ENCODE results near the gene MS4A6A. TPM values are rescaled to one million over a fixed set of nuclear protein-coding genes. Genes with fewer than 3 reads are reported as not detected.
"Not testable (repeated sequence)": the region's sequence is repeated elsewhere in the genome, so short reads cannot be mapped to it uniquely, and the experiment has no call there.

Gene MS4A6A
- total RNA-seq, 8 experiments from 2014 or later: 0.13 to 1.6 (median 0.36) TPM; not detected in 3

DNA sequence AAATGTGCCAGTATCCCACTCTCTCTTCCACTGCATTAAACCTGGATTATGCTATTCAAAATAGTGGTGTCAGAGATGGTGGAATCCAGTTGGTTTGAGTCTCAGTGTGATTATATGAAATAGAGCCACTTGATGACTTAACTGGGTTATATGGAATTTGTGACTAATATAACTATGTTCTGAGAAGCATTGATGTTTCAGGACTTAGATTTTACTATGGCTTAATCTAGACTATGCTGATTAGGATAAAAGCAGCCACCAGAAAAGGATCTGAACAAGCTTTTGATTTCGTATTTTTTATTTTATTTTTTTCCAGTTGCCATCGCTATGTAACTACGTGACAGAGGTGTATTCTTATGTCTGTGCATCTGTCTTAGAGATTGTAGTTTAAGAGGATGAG, 39.1 kb downstream of the MS4A6A start:
- peak in 1 of 8 experiments; percentile 19 for ATAC-seq (replicated peaks in 6 of 8)
- H3K27ac ChIP-seq: no peak overlapping the region
- H3K4me3 ChIP-seq: no peak overlapping the region
- in situ Hi-C loops (cut with MboI; ENCODE audit: low pct_unique_long_range_greater_than_20kb in 2 of 9, low sequenced_read_pairs in 9 of 9, unreplicated experiment in 9 of 9): loop anchor here in 3 of 9 experiments (25.0 kb wide), 2 partner anchors 94 to 331 kb away; partner anchors contain the start of genes MRPL16 (in 2 of the 3) and MS4A4E (in 1 of the 3)
- WGBS, 10 experiments: 10 to 92% (median 74%) methylated on average over 1 to 3 of the region's 3 CpGs
- H3K4me1 ChIP-seq (replicated peaks in 1 of 2): no peaks in the 10 kb centered on the region

- 0 to 20% (median 0%) methylated on average over 1 of the region's 1 CpG; no CpG with 5 or more reads in 6 of the 10 experiments for whole genome bisulfite sequencing, 10 experiments
- Histone ChIP-seq H3K4me3 (no peak overlapping the region), H3K27ac (no peak overlapping the region), H3K4me1 (replicated peaks in 1 of 2) (no peaks in the 10 kb centered on the region)
- ATAC-seq (replicated peaks in 6 of 8): no peak
- in situ Hi-C loops (cut with MboI; ENCODE audit: low pct_unique_long_range_greater_than_20kb in 2 of 9, low sequenced_read_pairs in 9 of 9, unreplicated experiment in 9 of 9): loop anchor here in 4 of 9 experiments (10.0 to 25.0 kb wide), 3 partner anchors 103 to 322 kb away; partner anchors contain the start of genes MRPL16 (in 2 of the 4) and MS4A4E (in 1 of the 4)
Observed at GRCh38 chr11:60133917-60134316, 49.0 kb downstream of the MS4A6A start.

DNA sequence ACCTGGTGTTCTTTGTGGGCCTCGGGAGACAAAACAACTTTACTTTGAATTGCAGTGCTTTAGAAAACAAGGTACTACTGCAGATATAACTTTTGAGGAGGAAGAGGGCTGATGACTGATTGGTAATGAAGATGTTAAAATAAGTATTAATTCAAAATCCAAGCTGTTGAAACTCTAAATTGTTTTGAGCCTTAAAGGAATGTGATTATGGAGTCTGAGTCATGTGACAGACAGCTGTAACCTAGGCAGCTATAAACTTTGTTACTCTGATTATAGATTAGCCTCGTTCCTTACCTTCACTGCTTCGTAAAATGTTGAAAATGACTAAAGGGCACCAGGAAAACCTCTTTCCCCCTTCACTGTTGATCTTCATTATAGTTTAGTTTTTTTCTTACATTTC, 51.0 kb downstream of the MS4A6A start:
- in situ Hi-C loops (cut with MboI; ENCODE audit: low pct_unique_long_range_greater_than_20kb in 2 of 9, low sequenced_read_pairs in 9 of 9, unreplicated experiment in 9 of 9): loop anchor here in 4 of 9 experiments (10.0 to 25.0 kb wide), 3 partner anchors 105 to 320 kb away; partner anchors contain the start of genes MRPL16 (in 2 of the 4) and MS4A4E (in 1 of the 4)
- ATAC-seq (replicated peaks in 6 of 8): no peak
- 0 to 90% (median 63%) methylated on average over 1 to 3 of the region's 3 CpGs; no CpG with 5 or more reads in 1 of the 10 experiments for WGBS, 10 experiments
- Histone ChIP-seq H3K4me1 (replicated peaks in 1 of 2) (no peaks in the 10 kb centered on the region), H3K27ac (no peak overlapping the region), H3K4me3 (no peak overlapping the region)

- ATAC-seq (replicated peaks in 6 of 8): peak; percentile 53 to 89 (median 70)
- Histone ChIP-seq H3K27ac (no peak overlapping the region), H3K4me1 (replicated peaks in 1 of 2) (no peaks in the 10 kb centered on the region), H3K4me3 (no peak overlapping the region)
- in situ Hi-C loops (cut with MboI; ENCODE audit: low pct_unique_long_range_greater_than_20kb in 2 of 9, low sequenced_read_pairs in 9 of 9, unreplicated experiment in 9 of 9): loop anchor here in 4 of 9 experiments (10.0 to 25.0 kb wide), 3 partner anchors 107 to 318 kb away; partner anchors contain the start of genes MRPL16 (in 2 of the 4) and MS4A4E (in 1 of the 4)
Observed at GRCh38 chr11:60130496-60130895, 52.4 kb downstream of the MS4A6A start.

DNA sequence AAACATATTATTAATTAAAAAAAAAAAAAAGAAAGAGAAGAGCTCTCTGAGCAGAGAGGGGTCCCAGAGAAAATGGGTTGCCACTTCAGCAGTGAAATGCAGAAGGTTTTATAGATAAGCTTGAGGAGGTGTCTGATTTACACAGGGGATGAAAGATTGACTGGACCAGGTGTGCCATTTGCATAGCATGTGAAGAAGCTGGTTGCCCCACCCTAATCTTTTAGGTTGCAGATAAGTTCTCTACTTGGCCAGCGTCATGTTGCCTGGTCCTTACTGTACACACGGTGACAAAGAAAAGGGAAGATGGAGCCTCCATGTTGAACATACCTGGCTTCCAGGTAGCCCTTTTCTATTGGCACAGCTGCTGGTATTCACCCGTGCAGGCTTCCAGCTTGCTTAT, 53.0 kb downstream of the MS4A6A start:
- no peak for ATAC-seq (replicated peaks in 6 of 8)
- WGBS, 10 experiments: 33 to 100% (median 83%) methylated on average over 1 to 3 of the region's 3 CpGs; no CpG with 5 or more reads in 1 of the 10 experiments
- no peak overlapping the region for H3K4me3 ChIP-seq
- no peak overlapping the region for H3K27ac ChIP-seq
- in situ Hi-C loops (cut with MboI; ENCODE audit: low pct_unique_long_range_greater_than_20kb in 2 of 9, low sequenced_read_pairs in 9 of 9, unreplicated experiment in 9 of 9): loop anchor here in 4 of 9 experiments (10.0 to 25.0 kb wide), 3 partner anchors 107 to 318 kb away; partner anchors contain the start of genes MRPL16 (in 2 of the 4) and MS4A4E (in 1 of the 4)
- H3K4me1 ChIP-seq (replicated peaks in 1 of 2): no peaks in the 10 kb centered on the region

- ATAC-seq (replicated peaks in 6 of 8); H3K4me1 ChIP-seq (replicated peaks in 1 of 2); H3K27ac ChIP-seq; H3K4me3 ChIP-seq: not testable (repeated sequence)
- 8 to 100% (median 68%) methylated on average over 1 to 3 of the region's 4 CpGs; no CpG with 5 or more reads in 7 of the 10 experiments for WGBS, 10 experiments
- in situ Hi-C loops (cut with MboI; ENCODE audit: low pct_unique_long_range_greater_than_20kb in 2 of 9, low sequenced_read_pairs in 9 of 9, unreplicated experiment in 9 of 9): loop anchor here in 3 of 9 experiments (25.0 kb wide), 2 partner anchors 108 to 317 kb away; partner anchors contain the start of genes MRPL16 (in 2 of the 3) and MS4A4E (in 1 of the 3)
Observed at GRCh38 chr11:60128866-60129265, 54.0 kb downstream of the MS4A6A start.

DNA sequence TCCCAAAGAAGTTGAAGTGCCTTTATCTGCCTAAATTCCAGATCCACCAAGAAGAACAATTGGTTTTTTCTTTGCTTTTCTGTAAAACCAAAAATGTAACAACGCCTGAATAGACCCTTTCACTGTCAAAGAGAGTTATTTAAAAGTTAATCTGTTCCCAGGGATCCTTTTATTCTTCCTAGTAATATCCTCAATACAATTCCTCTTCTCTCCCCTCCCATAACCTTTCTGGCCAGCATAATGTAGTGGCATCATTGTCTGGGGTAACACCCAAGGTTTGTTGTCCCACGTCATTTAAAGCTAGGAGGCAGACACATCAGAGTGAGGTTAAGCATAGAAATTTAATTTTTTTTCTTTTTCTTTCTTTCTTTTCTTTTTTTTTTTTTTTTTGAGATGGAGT, 54.5 kb downstream of the MS4A6A start:
- 4 to 52% (median 25%) methylated on average over 1 to 2 of the region's 2 CpGs for WGBS, 10 experiments
- no peak overlapping the region for H3K27ac ChIP-seq
- in situ Hi-C loops (cut with MboI; ENCODE audit: low pct_unique_long_range_greater_than_20kb in 2 of 9, low sequenced_read_pairs in 9 of 9, unreplicated experiment in 9 of 9): loop anchor here in 3 of 9 experiments (25.0 kb wide), 2 partner anchors 109 to 316 kb away; partner anchors contain the start of genes MRPL16 (in 2 of the 3) and MS4A4E (in 1 of the 3)
- no peaks in the 10 kb centered on the region for H3K4me1 ChIP-seq (replicated peaks in 1 of 2)
- H3K4me3 ChIP-seq: no peak overlapping the region
- no peak for ATAC-seq (replicated peaks in 6 of 8)

DNA sequence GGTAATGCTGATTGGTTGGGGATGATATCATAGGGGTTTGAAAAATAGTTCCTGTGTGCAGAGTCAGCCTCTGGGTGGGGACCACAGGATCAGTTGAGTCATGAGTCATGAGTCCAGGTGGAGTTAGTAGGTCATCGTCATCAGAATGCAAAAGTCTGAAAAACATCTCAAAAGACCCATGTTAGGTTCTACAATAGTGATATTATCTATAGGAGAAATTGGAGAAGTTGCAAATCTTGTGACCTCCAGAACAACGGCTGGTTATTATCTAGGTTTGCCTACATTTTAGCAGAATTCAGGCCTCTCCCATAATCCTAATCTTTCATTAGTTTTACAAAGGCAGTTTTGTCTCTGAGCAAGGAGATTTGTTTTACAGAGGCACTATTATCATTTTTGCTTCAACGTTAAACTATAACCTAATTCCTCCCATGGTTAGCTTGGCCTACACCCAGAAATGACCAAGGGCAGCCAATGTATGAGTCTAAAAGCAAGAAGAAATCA, 55.5 kb downstream of the MS4A6A start:
- ATAC-seq (replicated peaks in 6 of 8): peak in 2 of 8 experiments; percentile 84 to 88
- 0 to 100% (median 85%) methylated on average over 1 to 3 of the region's 3 CpGs for WGBS, 10 experiments
- H3K4me1 ChIP-seq (replicated peaks in 1 of 2): no peaks in the 10 kb centered on the region
- H3K4me3 ChIP-seq: no peak overlapping the region
- H3K27ac ChIP-seq: no peak overlapping the region
- in situ Hi-C loops (cut with MboI; ENCODE audit: low pct_unique_long_range_greater_than_20kb in 2 of 9, low sequenced_read_pairs in 9 of 9, unreplicated experiment in 9 of 9): loop anchor here in 3 of 9 experiments (25.0 kb wide), 2 partner anchors 110 to 315 kb away; partner anchors contain the start of genes MRPL16 (in 2 of the 3) and MS4A4E (in 1 of the 3)

DNA sequence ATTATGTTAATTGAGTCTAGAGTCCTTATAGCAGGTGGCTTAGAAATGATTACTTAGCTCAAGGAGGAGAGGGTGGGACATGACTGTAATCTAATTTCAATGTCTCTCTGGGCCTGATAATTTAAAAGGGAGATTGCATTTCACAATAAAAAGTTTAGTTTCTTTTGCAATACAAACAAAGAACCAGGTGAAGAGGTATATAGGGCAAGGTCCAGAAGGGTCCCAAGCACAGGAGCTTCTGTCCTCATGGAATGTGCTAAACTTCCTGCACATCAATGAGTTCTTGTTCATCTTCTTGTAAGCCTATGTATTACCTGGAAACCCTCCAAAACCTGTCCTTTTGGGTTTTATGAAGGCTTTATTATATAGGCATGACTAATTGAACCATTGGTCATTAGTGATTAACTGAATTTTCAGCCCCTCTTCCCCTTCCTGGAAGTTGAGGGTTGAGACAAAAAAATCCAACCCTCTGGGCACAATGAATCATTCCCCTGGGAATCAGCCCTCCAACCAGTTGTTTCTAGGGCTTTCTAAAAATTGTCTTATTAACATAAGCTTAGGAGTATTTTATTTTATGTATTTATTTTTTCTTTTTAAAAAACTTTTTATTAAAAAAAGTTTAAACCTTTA, 56.8 kb downstream of the MS4A6A start:
- no peak for ATAC-seq (replicated peaks in 6 of 8)
- in situ Hi-C loops (cut with MboI; ENCODE audit: low pct_unique_long_range_greater_than_20kb in 2 of 9, low sequenced_read_pairs in 9 of 9, unreplicated experiment in 9 of 9): loop anchor here in 3 of 9 experiments (25.0 kb wide), 2 partner anchors 111 to 314 kb away; partner anchors contain the start of genes MRPL16 (in 2 of the 3) and MS4A4E (in 1 of the 3)
- Histone ChIP-seq H3K27ac (no peak overlapping the region), H3K4me3 (no peak overlapping the region), H3K4me1 (replicated peaks in 1 of 2) (no peaks in the 10 kb centered on the region)

DNA sequence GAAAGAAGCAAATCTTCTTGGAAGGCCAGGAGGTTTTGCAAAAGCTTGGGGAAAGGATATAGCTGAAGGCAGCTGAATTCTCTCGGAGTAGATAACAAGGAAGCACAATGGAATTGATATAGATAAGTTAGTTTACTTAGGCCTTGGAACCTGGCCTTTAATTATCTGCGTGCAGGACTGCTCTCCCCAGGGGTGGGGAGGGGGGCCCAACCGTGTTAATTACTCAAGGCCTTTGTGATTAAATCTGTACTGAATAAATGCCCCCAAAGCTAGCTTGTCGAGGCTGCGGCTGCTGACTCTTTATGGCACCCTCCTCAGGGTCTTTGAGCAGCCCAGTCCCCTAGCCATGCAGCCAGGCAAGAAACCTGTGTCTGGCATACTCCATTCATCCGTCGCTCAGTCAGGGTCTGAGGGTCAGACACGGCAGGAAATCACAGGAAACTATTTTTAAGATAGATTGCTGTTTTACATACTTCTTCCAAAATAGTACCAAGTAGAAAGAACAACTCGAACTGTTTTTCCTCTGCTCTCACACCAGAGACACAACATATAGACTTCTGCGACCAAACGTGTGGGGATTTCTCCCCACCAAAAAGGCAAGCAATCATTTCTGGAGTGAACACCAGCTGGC, 58.0 kb downstream of the MS4A6A start:
- Histone ChIP-seq H3K27ac (no peak overlapping the region), H3K4me3 (no peak overlapping the region), H3K4me1 (replicated peaks in 1 of 2) (no peaks in the 10 kb centered on the region)
- no peak for ATAC-seq (replicated peaks in 6 of 8)
- in situ Hi-C loops (cut with MboI; ENCODE audit: low pct_unique_long_range_greater_than_20kb in 2 of 9, low sequenced_read_pairs in 9 of 9, unreplicated experiment in 9 of 9): loop anchor here in 3 of 9 experiments (25.0 kb wide), 2 partner anchors 112 to 313 kb away; partner anchors contain the start of genes MRPL16 (in 2 of the 3) and MS4A4E (in 1 of the 3)
- WGBS, 10 experiments: 0 to 100% (median 56%) methylated on average over 1 to 11 of the region's 11 CpGs; no CpG with 5 or more reads in 1 of the 10 experiments
